ENCODE results near the gene HERC2.
"Not testable (repeated sequence)": the region's sequence is repeated elsewhere in the genome, so short reads cannot be mapped to it uniquely, and the experiment has no call there.

Gene HERC2

DNA sequence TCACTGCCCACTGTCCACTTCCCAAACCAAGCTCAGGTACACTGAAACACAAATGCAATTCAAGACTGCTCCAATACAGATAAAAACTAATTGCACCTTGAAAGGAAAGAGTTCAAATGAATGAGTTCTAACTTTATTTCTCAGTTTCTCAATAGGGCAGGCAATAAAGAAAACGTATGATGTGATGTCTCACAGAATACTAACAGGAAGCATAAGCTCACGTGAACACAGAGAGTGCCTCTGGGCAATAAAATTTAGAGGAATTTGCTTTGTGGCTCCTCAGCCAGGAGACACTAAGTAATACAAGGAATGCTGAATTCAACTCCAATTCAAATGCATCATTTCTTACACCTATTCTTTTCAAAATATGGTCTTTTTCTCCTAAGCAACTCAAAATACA, 140.6 kb downstream of the HERC2 start:
- no peak for DNase-seq (ENCODE audit: low read depth in 4 of 4, low spot score in 1 of 4)

DNA sequence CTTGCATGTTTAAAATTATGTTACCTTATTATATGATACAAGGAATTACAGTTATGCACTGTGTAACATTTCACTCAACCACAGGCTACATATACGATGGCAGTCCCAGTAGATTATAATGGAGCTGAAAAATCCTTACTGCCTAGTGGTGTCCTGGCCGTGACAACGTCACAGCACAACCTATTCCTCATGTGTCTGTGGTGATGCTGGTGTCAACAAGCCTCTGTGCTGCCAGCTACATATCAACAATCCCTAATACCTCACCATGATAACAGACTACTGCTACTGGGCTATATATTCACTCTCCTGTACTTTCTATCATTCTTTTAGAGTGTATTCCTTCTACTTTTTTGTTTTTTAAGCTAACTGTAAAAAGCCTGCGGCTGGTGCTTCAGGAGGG, 142.7 kb downstream of the HERC2 start:
- DNase-seq (ENCODE audit: low read depth in 4 of 4, low spot score in 1 of 4): no peak

DNA sequence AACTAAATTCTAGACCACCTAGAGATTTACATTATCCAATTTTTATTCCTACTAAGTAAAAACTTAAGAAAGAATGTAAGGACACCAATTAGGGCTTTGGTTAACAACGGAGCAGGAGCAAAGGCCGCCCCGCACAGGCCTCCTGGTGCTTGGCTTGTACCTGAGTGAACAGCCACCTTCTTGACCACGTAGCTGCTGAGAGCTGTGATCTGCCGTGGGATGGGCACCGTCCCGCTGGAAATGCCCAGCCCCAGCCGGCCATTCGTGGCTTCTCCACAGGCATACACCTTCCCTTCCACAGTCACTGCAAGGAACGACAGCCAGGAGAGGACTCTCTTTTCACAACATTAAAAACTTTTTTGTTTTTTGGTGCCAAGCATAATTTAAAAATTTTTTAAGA, 143.3 kb downstream of the HERC2 start:
- no peak for DNase-seq (ENCODE audit: low read depth in 4 of 4, low spot score in 1 of 4)

- DNase-seq (ENCODE audit: low read depth in 4 of 4, low spot score in 1 of 4): no peak
Measured at GRCh38 chr15:28178290-28178689, 143.7 kb downstream of the HERC2 start.

GRCh38 chr15:28169366-28169765, 152.6 kb downstream of the HERC2 start:
- no peak for DNase-seq (ENCODE audit: low read depth in 4 of 4, low spot score in 1 of 4)

DNA sequence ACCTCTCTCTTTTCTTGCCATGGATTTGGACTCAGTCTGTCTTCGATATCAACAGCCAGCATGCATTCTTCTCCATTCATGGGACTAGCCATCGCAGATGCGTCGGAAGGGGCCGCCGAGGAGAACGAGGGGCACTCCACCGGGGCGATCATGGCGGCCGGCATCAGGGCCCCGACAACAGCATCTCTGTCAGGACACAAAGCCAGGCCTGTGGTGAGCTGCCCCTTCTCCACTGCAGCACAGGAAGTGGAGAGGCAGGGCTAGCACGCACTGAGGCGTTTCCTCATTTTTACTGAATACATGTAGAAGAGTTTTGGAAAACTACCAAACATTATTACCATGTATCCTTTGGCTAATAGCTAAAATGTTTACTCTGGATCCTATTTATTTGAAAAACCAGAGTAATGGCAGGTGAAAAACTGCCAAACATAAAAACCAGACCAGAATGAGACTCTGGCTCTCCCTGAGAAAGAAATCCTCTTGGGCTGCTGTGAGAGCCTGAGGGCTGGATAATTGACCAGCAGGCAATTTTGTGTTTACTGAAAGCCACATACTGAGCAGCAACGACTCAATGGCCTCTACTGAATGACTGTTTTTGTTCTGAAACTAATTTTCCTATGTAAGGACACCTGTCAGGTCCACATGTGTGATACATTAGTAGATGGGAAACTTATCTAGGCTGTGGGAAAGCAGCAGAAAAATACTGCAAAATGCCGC, 153.4 kb downstream of the HERC2 start:
- DNase-seq (ENCODE audit: low read depth in 4 of 4, low spot score in 1 of 4): not testable (repeated sequence)

DNA sequence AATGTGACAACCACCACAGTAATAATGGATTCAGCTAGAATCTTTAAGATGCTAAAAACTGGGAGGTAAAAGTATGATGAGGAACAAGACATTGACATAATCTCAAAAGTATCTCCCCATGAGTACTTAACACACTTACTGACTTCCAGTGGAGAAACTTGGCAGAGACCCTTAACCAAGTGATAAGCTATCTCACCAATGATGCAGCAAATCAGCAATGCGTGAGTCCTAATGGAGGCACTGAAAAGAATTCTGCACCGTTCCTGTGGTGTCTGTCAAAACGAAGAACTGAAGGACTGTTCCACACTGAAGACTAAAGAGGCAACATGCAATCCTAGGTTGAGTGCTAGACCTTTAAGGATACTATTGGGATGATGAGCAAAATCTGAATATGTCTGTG, 154.9 kb downstream of the HERC2 start:
- DNase-seq (ENCODE audit: low read depth in 4 of 4, low spot score in 1 of 4): no peak

DNA sequence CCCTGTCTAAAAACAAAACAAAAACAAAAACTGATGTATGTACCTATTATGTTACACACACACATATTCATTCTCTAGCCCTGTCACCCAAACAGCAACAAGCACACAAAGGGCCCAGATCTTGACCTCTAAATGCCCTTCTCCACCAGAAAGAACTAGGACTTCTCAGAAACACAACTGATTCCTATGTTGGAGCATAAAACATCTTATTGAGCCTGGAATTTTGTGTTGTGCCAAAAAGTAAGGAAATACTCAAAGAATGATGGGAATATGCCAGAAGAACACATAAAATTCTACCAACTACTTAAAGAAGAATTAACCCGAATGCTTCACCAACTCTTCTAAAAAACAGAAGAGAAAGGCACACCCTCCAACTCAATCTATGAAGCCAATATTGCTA, 156.2 kb downstream of the HERC2 start:
- DNase-seq (ENCODE audit: low read depth in 4 of 4, low spot score in 1 of 4): no peak

DNA sequence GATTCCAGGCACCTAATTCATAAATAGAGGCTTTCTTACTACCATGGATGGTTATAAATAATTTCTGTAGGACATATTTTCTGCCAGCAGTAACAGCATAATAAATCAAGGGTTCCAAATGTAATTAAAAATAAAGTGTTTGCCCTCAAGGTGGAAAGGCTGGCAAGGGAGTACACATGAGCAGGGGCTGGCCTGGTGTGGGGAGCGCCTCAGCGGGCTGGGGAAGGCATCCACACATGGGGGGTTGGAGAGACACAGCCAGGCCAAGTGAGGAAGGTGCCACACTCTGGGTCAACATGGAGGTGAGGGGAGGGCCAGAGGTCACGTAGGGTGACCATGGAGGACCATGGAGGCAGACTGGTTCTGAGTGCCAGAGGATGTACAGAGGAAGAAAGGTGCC, 157.1 kb downstream of the HERC2 start:
- no peak for DNase-seq (ENCODE audit: low read depth in 4 of 4, low spot score in 1 of 4)

- DNase-seq (ENCODE audit: low read depth in 4 of 4, low spot score in 1 of 4): no peak
Measured at GRCh38 chr15:28154283-28154682, 167.7 kb downstream of the HERC2 start.

- DNase-seq (ENCODE audit: low read depth in 4 of 4, low spot score in 1 of 4): no peak
Measured at GRCh38 chr15:28153492-28154119, 168.4 kb downstream of the HERC2 start.

GRCh38 chr15:28152538-28152923, 169.4 kb downstream of the HERC2 start:
- not testable (repeated sequence) for DNase-seq (ENCODE audit: low read depth in 4 of 4, low spot score in 1 of 4)

GRCh38 chr15:28151864-28152537, 170.0 kb downstream of the HERC2 start:
- not testable (repeated sequence) for DNase-seq (ENCODE audit: low read depth in 4 of 4, low spot score in 1 of 4)

DNA sequence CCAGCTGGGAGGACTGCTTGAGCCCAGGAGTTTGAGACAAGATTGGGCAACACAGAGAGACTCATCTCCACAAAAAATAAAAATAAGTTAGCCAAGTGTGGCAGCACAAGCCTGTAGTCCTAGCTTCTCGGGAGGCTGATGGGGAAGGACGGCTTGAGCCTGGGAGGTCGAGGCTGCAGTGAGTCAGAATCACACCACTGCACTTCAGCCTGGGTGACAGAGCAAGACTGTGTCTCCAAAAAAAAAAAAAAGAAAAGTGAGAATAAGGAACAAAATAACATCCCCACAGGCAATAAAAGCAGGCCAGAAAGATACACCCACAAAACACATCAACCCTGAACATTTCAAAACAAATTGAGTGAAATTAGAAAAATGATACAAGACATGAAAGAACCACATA, 174.2 kb downstream of the HERC2 start:
- no peak for DNase-seq (ENCODE audit: low read depth in 4 of 4, low spot score in 1 of 4)

DNA sequence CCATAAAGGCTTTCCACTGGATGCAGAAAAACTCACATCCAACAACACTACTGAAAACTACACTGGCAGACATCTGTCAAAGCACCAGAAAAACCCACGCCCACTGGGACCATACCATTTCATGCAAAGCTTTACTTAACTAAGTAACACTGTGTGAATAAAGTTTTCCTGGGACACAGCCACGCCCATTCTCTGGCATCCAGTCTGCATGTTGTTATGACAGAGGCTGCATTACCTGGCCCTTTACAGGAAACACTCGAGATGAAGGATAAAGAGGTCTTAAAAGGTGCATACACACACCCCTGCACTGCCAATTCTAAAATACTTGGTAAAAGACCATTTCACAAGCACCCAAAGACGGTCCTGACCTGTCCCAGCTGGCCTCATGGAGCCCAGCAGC, 176.6 kb downstream of the HERC2 start:
- DNase-seq (ENCODE audit: low read depth in 4 of 4, low spot score in 1 of 4): not testable (repeated sequence)

DNA sequence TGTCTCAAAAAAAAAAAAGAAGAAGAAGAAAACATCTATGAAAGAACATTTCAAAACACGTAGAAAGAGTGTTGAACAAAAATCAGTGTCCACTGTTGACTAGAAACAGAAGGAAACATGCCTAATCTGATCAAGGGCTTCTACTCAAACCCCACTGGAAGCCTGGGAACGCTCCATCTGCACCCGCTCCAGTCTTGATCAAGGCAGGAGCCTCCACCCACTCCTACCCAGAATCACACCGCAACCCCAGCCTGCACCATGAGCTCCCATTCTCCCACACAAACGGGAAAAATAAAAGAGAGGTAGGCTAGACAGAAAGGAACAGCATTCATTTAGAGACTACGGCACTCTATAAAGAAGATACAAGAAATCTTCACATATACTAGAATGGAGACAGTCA, 181.9 kb downstream of the HERC2 start:
- DNase-seq (ENCODE audit: low read depth in 4 of 4, low spot score in 1 of 4): no peak

- DNase-seq (ENCODE audit: low read depth in 4 of 4, low spot score in 1 of 4): not testable (repeated sequence)
Measured at GRCh38 chr15:28137408-28138039, 184.5 kb downstream of the HERC2 start.

DNA sequence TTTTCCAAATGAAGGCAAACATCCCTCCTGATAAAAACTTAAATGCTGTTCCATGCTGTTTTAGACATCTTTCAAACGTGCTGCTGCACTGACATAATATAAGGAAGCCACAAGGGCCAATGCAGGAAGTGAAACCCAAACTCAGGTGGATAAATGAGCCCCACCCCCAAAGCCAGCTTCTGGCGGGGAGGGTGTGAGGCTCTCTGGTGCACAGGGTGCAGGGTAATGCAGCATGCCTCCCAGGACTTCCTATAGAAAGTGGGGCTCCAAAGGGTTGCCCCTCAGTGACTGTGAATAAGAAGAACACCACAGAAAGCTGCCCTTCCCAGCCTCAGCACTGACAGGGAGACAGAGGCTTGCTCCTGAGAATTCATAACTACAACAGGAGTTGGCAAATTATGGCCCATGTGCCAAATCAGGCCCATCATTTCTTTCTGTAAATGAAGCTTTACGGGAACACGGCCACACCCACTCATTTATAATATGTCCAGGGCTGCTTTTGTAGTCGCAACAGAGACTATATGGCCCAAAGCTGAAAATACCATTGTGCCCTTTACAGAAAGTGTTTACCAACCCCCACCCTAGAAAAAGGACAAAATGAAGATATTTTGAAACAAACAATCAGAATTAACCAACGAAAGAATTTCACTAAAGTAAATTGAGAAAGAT, 185.6 kb downstream of the HERC2 start:
- not testable (repeated sequence) for DNase-seq (ENCODE audit: low read depth in 4 of 4, low spot score in 1 of 4)

DNA sequence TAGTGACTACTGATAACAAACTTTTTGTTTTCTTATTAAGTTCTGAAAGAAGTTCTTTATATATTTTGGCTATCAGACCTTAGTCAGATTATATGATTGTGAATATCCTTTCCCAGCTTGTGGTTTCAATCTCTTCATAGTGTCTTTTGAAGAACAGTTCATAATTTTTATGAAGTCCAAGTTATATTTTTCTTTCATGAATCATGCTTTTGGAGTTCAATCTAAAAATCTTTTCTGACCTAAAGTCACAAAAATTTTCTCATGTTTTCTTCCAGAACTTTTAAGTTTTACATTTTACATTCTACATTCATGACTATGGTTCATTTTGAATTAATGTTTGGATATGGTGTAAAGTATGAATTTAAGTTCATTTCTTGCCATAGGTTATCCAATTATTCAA, 188.7 kb downstream of the HERC2 start:
- DNase-seq (ENCODE audit: low read depth in 4 of 4, low spot score in 1 of 4): no peak

DNA sequence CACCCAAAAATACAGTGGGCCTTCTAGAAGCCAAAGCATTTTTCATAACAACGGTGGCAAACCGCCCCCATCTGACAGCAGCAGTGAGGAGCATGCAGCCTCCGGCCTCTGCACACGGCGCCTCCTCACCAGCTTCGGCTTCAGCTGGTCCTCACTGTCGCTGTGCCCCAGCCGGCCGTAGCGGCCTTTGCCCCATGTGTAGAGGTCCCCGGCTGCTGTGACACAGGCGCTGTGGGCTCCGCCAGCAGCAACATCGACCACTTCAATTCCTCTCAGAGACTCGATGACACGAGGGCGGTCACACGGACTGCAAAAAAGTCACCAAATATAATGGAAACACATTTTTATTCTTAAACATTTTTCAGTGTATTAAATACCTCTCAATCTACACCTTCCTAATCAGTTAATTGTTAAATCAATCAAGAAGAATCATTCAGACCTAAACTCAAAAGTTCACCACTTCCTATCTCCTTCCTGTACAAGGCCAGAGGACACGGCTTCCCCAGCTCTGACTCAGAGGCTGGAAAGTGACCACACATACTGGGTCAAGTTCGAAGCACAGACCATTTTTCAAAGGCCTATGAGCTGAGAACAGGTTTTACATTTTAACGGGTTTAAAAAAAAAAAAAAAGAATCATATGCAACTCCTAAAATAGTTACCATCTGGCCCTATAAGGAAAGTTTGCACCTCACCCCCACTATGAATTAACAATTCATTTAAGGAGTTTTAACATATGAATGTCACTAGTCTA, 189.3 kb downstream of the HERC2 start:
- DNase-seq (ENCODE audit: low read depth in 4 of 4, low spot score in 1 of 4): no peak

DNA sequence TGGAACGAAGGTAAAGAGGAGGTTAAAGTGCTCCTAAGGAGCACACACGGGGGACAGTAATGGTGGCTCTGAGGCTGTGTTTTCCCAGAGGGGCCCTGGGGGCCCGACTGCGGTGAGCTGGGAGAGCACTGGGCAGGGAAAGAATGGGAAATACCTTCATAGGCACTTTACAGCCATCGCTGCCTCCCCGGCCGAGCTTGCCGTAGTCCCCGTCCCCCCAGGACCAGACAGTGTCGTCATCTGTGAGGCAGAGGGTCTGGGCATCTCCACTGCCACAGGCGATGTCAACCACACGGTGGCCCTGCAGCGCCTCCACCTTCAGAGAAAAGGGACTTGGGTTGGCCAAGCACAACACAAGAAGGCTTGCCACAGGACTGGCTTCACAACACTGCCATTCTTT, 190.0 kb downstream of the HERC2 start:
- no peak for DNase-seq (ENCODE audit: low read depth in 4 of 4, low spot score in 1 of 4)

All from stimulated activated CD4-positive, alpha-beta T cell treated with anti-CD3 and anti-CD28 coated beads, Interleukin-1b, Interleukin-23, amount 100 ng/mL, for 24 hours (primary cell).